DND-41 (cell line): ENCODE data around the gene CTTNBP2.

Source experiments
- EZH2 ChIP-seq: IDR thresholded peaks from 3 replicates; pipeline ENCODE4 v1.6.1; 2012; ENCODE audit warnings: borderline replicate concordance, low read depth, mild to moderate bottlenecking, moderate library complexity, low read length, inconsistent platforms; ENCODE audit not compliant: severe bottlenecking
- TF ChIP-seq, protein P1 (sequence below): IDR thresholded peaks from 2 replicates; pipeline ENCODE4 v1.5.1; 2012; ENCODE audit warnings: borderline replicate concordance, low read length, moderate library complexity, mild to moderate bottlenecking; ENCODE audit not compliant: poor library complexity, severe bottlenecking; ENCODE audit errors: extremely low read depth

DNA sequence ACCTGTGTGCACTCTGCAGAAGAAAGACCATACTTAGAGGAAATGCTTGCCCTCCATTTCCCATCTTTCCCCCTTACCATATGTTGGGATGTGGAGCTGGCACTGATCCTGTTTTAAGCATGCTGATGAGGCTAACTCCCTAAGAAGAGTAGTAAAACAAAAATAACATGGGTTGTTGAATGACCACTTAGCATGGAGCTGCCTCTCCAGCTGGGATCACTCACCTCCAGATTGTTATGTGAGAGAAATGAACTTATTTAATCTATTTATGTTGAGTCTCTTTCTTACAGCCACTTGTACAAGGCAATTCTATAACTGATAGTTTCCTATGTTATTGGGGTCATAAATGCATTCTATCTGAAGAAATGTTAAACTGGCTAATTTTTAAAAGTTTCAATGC, 17.0 kb downstream of the CTTNBP2 start:
- TF ChIP-seq, protein P1, sequence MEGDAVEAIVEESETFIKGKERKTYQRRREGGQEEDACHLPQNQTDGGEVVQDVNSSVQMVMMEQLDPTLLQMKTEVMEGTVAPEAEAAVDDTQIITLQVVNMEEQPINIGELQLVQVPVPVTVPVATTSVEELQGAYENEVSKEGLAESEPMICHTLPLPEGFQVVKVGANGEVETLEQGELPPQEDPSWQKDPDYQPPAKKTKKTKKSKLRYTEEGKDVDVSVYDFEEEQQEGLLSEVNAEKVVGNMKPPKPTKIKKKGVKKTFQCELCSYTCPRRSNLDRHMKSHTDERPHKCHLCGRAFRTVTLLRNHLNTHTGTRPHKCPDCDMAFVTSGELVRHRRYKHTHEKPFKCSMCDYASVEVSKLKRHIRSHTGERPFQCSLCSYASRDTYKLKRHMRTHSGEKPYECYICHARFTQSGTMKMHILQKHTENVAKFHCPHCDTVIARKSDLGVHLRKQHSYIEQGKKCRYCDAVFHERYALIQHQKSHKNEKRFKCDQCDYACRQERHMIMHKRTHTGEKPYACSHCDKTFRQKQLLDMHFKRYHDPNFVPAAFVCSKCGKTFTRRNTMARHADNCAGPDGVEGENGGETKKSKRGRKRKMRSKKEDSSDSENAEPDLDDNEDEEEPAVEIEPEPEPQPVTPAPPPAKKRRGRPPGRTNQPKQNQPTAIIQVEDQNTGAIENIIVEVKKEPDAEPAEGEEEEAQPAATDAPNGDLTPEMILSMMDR = no peak
- no peak for TF ChIP-seq EZH2
